ENCODE results near the gene ISLR2. TPM values are rescaled to one million over a fixed set of nuclear protein-coding genes. Genes with fewer than 3 reads are reported as not detected.

The ISLR2 gene
- total RNA-seq, 1 donor from 2014 or later, result 2.2 TPM

Other genes with a start within 250 kb of the ISLR2 start
- 12.9 TPM for gene LOXL1, start 204.1 kb upstream of the ISLR2 start, total RNA-seq
- gene STOML1, start 138.3 kb upstream of the ISLR2 start, total RNA-seq, result 26.9 TPM
- 20.8 TPM for gene PML, start 135.9 kb upstream of the ISLR2 start, total RNA-seq
- gene GOLGA6A, start 48.0 kb upstream of the ISLR2 start, total RNA-seq, result not detected
- 11.1 TPM for gene ISLR, start 43.1 kb downstream of the ISLR2 start, total RNA-seq
- not detected for gene STRA6, start 72.2 kb downstream of the ISLR2 start, total RNA-seq
- gene CCDC33, start 105.7 kb downstream of the ISLR2 start, total RNA-seq, result not detected
- gene CYP11A1, start 237.1 kb downstream of the ISLR2 start, total RNA-seq, result 0.55 TPM